Activated CD4-positive, alpha-beta T cell treated with anti-CD3 and anti-CD28 coated beads, Interleukin-2, amount 50 U/mL, for 4 hours (primary cell): ENCODE measurements around the gene ADCY2.

Source experiments
- DNase-seq, 2 experiments: peaks; one replicate each; pipeline ENCODE4 v3.0.0-alpha.2; 2020

ADCY2 gene

GRCh38 chr5:7518947-7519560 is 123.1 kb downstream of the ADCY2 start:
- DNase-seq: no peak

GRCh38 chr5:7519564-7519963 is 123.6 kb downstream of the ADCY2 start:
- DNase-seq: no peak

- no peak for DNase-seq
Measured at GRCh38 chr5:7529880-7530279, 133.9 kb downstream of the ADCY2 start.

- DNase-seq: no peak
Measured at GRCh38 chr5:7533941-7534340, 138.0 kb downstream of the ADCY2 start.

GRCh38 chr5:7534505-7534904 is 138.6 kb downstream of the ADCY2 start:
- no peak for DNase-seq

- no peak for DNase-seq
Measured at GRCh38 chr5:7537573-7537972, 141.6 kb downstream of the ADCY2 start.

- no peak for DNase-seq
Measured at GRCh38 chr5:7539571-7539970, 143.6 kb downstream of the ADCY2 start.

- no peak for DNase-seq
Measured at GRCh38 chr5:7540736-7541485, 145.0 kb downstream of the ADCY2 start.

GRCh38 chr5:7541898-7542297 is 146.0 kb downstream of the ADCY2 start:
- DNase-seq: no peak

- DNase-seq: no peak
Measured at GRCh38 chr5:7546555-7546954, 150.6 kb downstream of the ADCY2 start.

GRCh38 chr5:7548596-7548995 is 152.7 kb downstream of the ADCY2 start:
- no peak for DNase-seq

- no peak for DNase-seq
Measured at GRCh38 chr5:7565559-7565958, 169.6 kb downstream of the ADCY2 start.

- DNase-seq: no peak
Measured at GRCh38 chr5:7576023-7576715, 180.2 kb downstream of the ADCY2 start.

GRCh38 chr5:7577381-7577780 is 181.4 kb downstream of the ADCY2 start:
- DNase-seq: no peak

- DNase-seq: no peak
Measured at GRCh38 chr5:7578071-7578470, 182.1 kb downstream of the ADCY2 start.

GRCh38 chr5:7584749-7585148 is 188.8 kb downstream of the ADCY2 start:
- no peak for DNase-seq

GRCh38 chr5:7585807-7586206 is 189.9 kb downstream of the ADCY2 start:
- no peak for DNase-seq

GRCh38 chr5:7586480-7586879 is 190.5 kb downstream of the ADCY2 start:
- no peak for DNase-seq

GRCh38 chr5:7589800-7590199 is 193.9 kb downstream of the ADCY2 start:
- no peak for DNase-seq

- no peak for DNase-seq
Measured at GRCh38 chr5:7592910-7593309, 197.0 kb downstream of the ADCY2 start.

- DNase-seq: no peak
Measured at GRCh38 chr5:7597059-7597642, 201.2 kb downstream of the ADCY2 start.

GRCh38 chr5:7606840-7607465 is 211.0 kb downstream of the ADCY2 start:
- DNase-seq: no peak

- DNase-seq: no peak
Measured at GRCh38 chr5:7608772-7609171, 212.8 kb downstream of the ADCY2 start.
